ENCODE measurements around the gene U2SURP.

DNA sequence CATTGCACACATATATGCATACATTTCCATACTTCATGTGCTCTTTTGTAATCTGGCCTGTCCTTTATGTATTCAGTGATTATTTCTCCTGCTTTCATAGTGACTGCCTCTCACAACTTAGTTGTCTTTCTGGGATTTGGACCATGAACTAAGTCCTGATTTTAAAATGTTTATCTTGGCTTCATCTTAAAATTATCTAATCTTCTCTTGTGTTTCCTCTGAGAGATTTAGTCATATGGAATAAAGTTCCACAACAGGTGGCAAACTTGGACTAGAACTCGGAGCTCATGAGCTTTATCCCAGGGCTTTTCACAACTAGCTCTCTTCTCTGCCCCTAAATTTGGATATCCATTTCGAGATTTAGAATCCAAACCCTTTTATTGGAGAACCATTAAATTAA lies 44.3 kb downstream of the U2SURP start:
- TF ChIP-seq, protein P1, sequence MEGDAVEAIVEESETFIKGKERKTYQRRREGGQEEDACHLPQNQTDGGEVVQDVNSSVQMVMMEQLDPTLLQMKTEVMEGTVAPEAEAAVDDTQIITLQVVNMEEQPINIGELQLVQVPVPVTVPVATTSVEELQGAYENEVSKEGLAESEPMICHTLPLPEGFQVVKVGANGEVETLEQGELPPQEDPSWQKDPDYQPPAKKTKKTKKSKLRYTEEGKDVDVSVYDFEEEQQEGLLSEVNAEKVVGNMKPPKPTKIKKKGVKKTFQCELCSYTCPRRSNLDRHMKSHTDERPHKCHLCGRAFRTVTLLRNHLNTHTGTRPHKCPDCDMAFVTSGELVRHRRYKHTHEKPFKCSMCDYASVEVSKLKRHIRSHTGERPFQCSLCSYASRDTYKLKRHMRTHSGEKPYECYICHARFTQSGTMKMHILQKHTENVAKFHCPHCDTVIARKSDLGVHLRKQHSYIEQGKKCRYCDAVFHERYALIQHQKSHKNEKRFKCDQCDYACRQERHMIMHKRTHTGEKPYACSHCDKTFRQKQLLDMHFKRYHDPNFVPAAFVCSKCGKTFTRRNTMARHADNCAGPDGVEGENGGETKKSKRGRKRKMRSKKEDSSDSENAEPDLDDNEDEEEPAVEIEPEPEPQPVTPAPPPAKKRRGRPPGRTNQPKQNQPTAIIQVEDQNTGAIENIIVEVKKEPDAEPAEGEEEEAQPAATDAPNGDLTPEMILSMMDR (IDR thresholded peaks at IDR 0.05; ENCODE audit: low read depth, low read length, poor library complexity, severe bottlenecking) = no peak
- no peak for TF ChIP-seq EZH2phosphoT487 (IDR thresholded peaks at IDR 0.05; ENCODE audit: borderline replicate concordance, low read length)

Data from DOHH2 (cell line).